Gastroesophageal sphincter (tissue), 4 donors: ENCODE measurements around the gene KLHL3. TPM values are rescaled to one million over a fixed set of nuclear protein-coding genes. Genes with fewer than 3 reads are reported as not detected.

Experiments
- ATAC-seq: fragments of 150-250 bp; one replicate; pipeline ENCODE4 v1.9.1; 2016; ENCODE audit warnings: mild to moderate bottlenecking, moderate library complexity
- H3K27ac ChIP-seq, 4 donors: fragments of 200-600 bp; sonication (generic) in 3 of 4; 1 replicate in 3 of 4; 2 replicates in 1 of 4; pipeline ENCODE4 v1.5.1; 2016 to 2019
- H3K27me3 ChIP-seq: fragments of 200-600 bp; sonication (generic); one replicate; pipeline ENCODE4 v1.5.1; 2019
- H3K36me3 ChIP-seq, 2 donors: fragments of 200-600 bp; sonication (generic); one replicate each; pipeline ENCODE4 v1.5.1; 2019; ENCODE audit warnings: control low read depth in 1 of 2
- H3K4me1 ChIP-seq, 3 donors: fragments of 200-600 bp; sonication (generic); 1 replicate in 2 of 3; 2 replicates in 1 of 3; pipeline ENCODE4 v1.5.1; 2016 to 2019; ENCODE audit warnings: control low read depth in 2 of 3
- H3K4me3 ChIP-seq, 2 donors: fragments of 200-600 bp; sonication (generic); one replicate each; pipeline ENCODE4 v1.5.1; 2019; ENCODE audit warnings: mild to moderate bottlenecking in 1 of 2, moderate library complexity in 1 of 2
- H3K9me3 ChIP-seq, 3 donors: fragments of 200-600 bp; sonication (generic); one replicate each; pipeline ENCODE4 v1.5.1; 2017 to 2019; ENCODE audit warnings: control low read depth in 2 of 3
- CTCF ChIP-seq, 4 experiments: fragments of 200-600 bp in 2 of 4; fragments of 450-650 bp in 2 of 4; sonication (generic) in 1 of 4; IDR thresholded peaks; one replicate each; pipeline ENCODE4 v1.5.1; 2017 to 2019; ENCODE audit warnings: antibody characterized with exemption in 4 of 4, mild to moderate bottlenecking in 2 of 4, moderate library complexity in 2 of 4
- EP300 ChIP-seq: sonication (generic); formaldehyde crosslinking; IDR thresholded peaks from one replicate; pipeline ENCODE4 v1.6.1; 2017; ENCODE audit warnings: antibody characterized with exemption, mild to moderate bottlenecking
- POLR2A ChIP-seq, 2 donors: fragments of 450-650 bp; IDR thresholded peaks; one replicate each; pipeline ENCODE4 v1.6.1; 2017; ENCODE audit warnings: antibody characterized with exemption in 2 of 2, mild to moderate bottlenecking in 2 of 2, moderate library complexity in 1 of 2
- POLR2AphosphoS5 ChIP-seq: sonication (generic); formaldehyde crosslinking; IDR thresholded peaks from one replicate; pipeline ENCODE4 v1.6.1; 2017; ENCODE audit warnings: antibody characterized with exemption
- WGBS, 2 donors: methylation state at CpG; one replicate each; pipeline ENCODE4 v1.1.5; 2018; ENCODE audit warnings: low coverage in 1 of 2; 5-methylcytosine and 5-hydroxymethylcytosine counted together
- total RNA-seq, 4 donors: library from RNA; depleted of rRNA; stranded (reverse); fragments of >200 nt; gene quantifications; one replicate each; pipeline ENCODE4 v1.1.0, GENCODE V29; 2016

The KLHL3 gene
- total RNA-seq, 4 donors from 2014 or later = 2.3 to 6.9 (median 5.4) TPM

- 58 to 75% methylated on average over 3 of the region's 3 CpGs for WGBS, 2 donors
- H3K4me3 ChIP-seq = no peak overlapping the region
- H3K36me3 ChIP-seq = no peaks in the 10 kb centered on the region
- H3K4me1 ChIP-seq = no peaks in the 10 kb centered on the region
- peaks cover 45% of the 10 kb centered on the region for H3K27me3 ChIP-seq
- no peak overlapping the region for H3K27ac ChIP-seq
- ATAC-seq = no peak
- H3K9me3 ChIP-seq = peaks cover 0 to 9% (median 0%) of the 10 kb centered on the region in 3 donors
- no peak for TF ChIP-seq POLR2A (IDR thresholded peaks at IDR 0.05)
- no peak for TF ChIP-seq POLR2AphosphoS5
- TF ChIP-seq CTCF (IDR thresholded peaks at IDR 0.05) = no peak
- TF ChIP-seq EP300 = no peak
Measured at GRCh38 chr5:137596941-137597340, 138.9 kb downstream of the KLHL3 start.

- peaks cover 0 to 15% (median 0%) of the 10 kb centered on the region in 3 donors for H3K9me3 ChIP-seq
- ATAC-seq = no peak
- H3K4me1 ChIP-seq = no peaks in the 10 kb centered on the region
- H3K27me3 ChIP-seq = peaks cover 45% of the 10 kb centered on the region
- H3K36me3 ChIP-seq = no peaks in the 10 kb centered on the region
- H3K4me3 ChIP-seq = no peak overlapping the region
- TF ChIP-seq EP300 (no peak), CTCF (IDR thresholded peaks at IDR 0.05) (no peak), POLR2AphosphoS5 (no peak), POLR2A (IDR thresholded peaks at IDR 0.05) (no peak)
- 30 to 49% methylated on average over 3 to 4 of the region's 4 CpGs for WGBS, 2 donors
- no peak overlapping the region for H3K27ac ChIP-seq
Measured at GRCh38 chr5:137595396-137596079, 140.4 kb downstream of the KLHL3 start.

GRCh38 chr5:137594717-137595116, 141.2 kb downstream of the KLHL3 start:
- no peak for TF ChIP-seq EP300
- no peak for TF ChIP-seq POLR2AphosphoS5
- no peak for TF ChIP-seq CTCF (IDR thresholded peaks at IDR 0.05)
- TF ChIP-seq POLR2A (IDR thresholded peaks at IDR 0.05) = no peak
- Histone ChIP-seq H3K4me1 (no peaks in the 10 kb centered on the region), H3K27ac (no peak overlapping the region), H3K36me3 (no peaks in the 10 kb centered on the region), H3K27me3 (peaks cover 38% of the 10 kb centered on the region), H3K4me3 (no peak overlapping the region), H3K9me3 (peaks cover 0 to 15% (median 0%) of the 10 kb centered on the region in 3 donors)
- no peak for ATAC-seq
- 31 to 35% methylated on average over 2 of the region's 2 CpGs for WGBS, 2 donors

- no peak for TF ChIP-seq CTCF (IDR thresholded peaks at IDR 0.05)
- no peak for TF ChIP-seq EP300
- no peak for TF ChIP-seq POLR2AphosphoS5
- H3K36me3 ChIP-seq = no peaks in the 10 kb centered on the region
- no peak overlapping the region for H3K27ac ChIP-seq
- peaks cover 0 to 15% (median 0%) of the 10 kb centered on the region in 3 donors for H3K9me3 ChIP-seq
- no peaks in the 10 kb centered on the region for H3K4me1 ChIP-seq
- no peak overlapping the region for H3K4me3 ChIP-seq
- no peak for ATAC-seq
- WGBS, 2 donors = 81 to 90% methylated on average over 3 of the region's 3 CpGs
- H3K27me3 ChIP-seq = peaks cover 15% of the 10 kb centered on the region
Measured at GRCh38 chr5:137592317-137592716, 143.6 kb downstream of the KLHL3 start.

GRCh38 chr5:137589185-137589584, 146.7 kb downstream of the KLHL3 start:
- TF ChIP-seq POLR2A (IDR thresholded peaks at IDR 0.05) (no peak), CTCF (IDR thresholded peaks at IDR 0.05) (no peak), POLR2AphosphoS5 (no peak), EP300 (no peak)
- no peak for ATAC-seq
- Histone ChIP-seq H3K4me1 (no peaks in the 10 kb centered on the region), H3K4me3 (no peak overlapping the region), H3K27me3 (peaks cover 25% of the 10 kb centered on the region), H3K9me3 (peaks cover 0 to 35% (median 0%) of the 10 kb centered on the region in 3 donors), H3K27ac (no peak overlapping the region), H3K36me3 (no peaks in the 10 kb centered on the region)
- 82 to 83% methylated on average over 3 of the region's 3 CpGs for WGBS, 2 donors
